Hepatocyte (in vitro differentiated cells): ENCODE measurements around the gene SAMD1. TPM values are rescaled to one million over a fixed set of nuclear protein-coding genes. Genes with fewer than 3 reads are reported as not detected.

Source experiments
- DNase-seq: peaks from one replicate; pipeline ENCODE4 v3.0.0-alpha.2; 2016; ENCODE audit warnings: low spot score
- H2AFZ ChIP-seq: fragments of 200-600 bp; sonication (generic); 2 replicates; pipeline ENCODE4 v1.6.0; 2016; ENCODE audit warnings: antibody characterized with exemption, mild to moderate bottlenecking
- H3K27ac ChIP-seq: fragments of 200-600 bp; sonication (generic); 2 replicates; pipeline ENCODE4 v1.5.1; 2016; ENCODE audit warnings: mild to moderate bottlenecking
- H3K27me3 ChIP-seq: fragments of 200-600 bp; sonication (generic); 2 replicates; pipeline ENCODE4 v1.6.1; 2016
- H3K36me3 ChIP-seq: fragments of 200-600 bp; sonication (generic); replicated peaks from 2 replicates; pipeline ENCODE4 v1.5.1; 2016; ENCODE audit warnings: low read depth; ENCODE audit not compliant: insufficient read depth
- H3K4me1 ChIP-seq: fragments of 200-600 bp; sonication (generic); 2 replicates; pipeline ENCODE4 v1.5.1; 2016; ENCODE audit warnings: mild to moderate bottlenecking, moderate library complexity; ENCODE audit not compliant: insufficient read depth
- H3K4me2 ChIP-seq: fragments of 200-600 bp; sonication (generic); 2 replicates; pipeline ENCODE4 v1.6.0; 2016
- H3K4me3 ChIP-seq: fragments of 200-600 bp; sonication (generic); 2 replicates; pipeline ENCODE4 v1.5.1; 2016; ENCODE audit warnings: mild to moderate bottlenecking
- H3K79me2 ChIP-seq: fragments of 200-600 bp; sonication (generic); 2 replicates; pipeline ENCODE4 v1.6.0; 2017; ENCODE audit warnings: mild to moderate bottlenecking
- H3K9me2 ChIP-seq: fragments of 200-600 bp; sonication (generic); replicated peaks from 2 replicates; pipeline ENCODE4 v1.6.0; 2017; ENCODE audit warnings: mild to moderate bottlenecking; ENCODE audit not compliant: insufficient read depth
- H3K9me3 ChIP-seq: fragments of 200-600 bp; sonication (generic); 2 replicates; pipeline ENCODE4 v1.5.1; 2016; ENCODE audit warnings: low read depth, mild to moderate bottlenecking
- H4K20me1 ChIP-seq: fragments of 200-600 bp; sonication (generic); 2 replicates; pipeline ENCODE4 v1.6.0; 2016; ENCODE audit warnings: mild to moderate bottlenecking; ENCODE audit not compliant: insufficient read depth, poor library complexity, severe bottlenecking
- EZH2 ChIP-seq: fragments of 200-600 bp; sonication (generic); IDR thresholded peaks from 2 replicates; pipeline ENCODE4 v1.6.1; 2016; ENCODE audit warnings: antibody characterized with exemption, mild to moderate bottlenecking, borderline replicate concordance
- EZH2phosphoT487 ChIP-seq: fragments of 200-600 bp; sonication (generic); IDR thresholded peaks from one replicate; pipeline ENCODE4 v1.6.1; 2018; ENCODE audit warnings: antibody characterized with exemption, mild to moderate bottlenecking, low read depth, moderate library complexity; ENCODE audit not compliant: unreplicated experiment, severe bottlenecking
- WGBS: methylation state at CpG from one replicate; pipeline ENCODE4 v1.1.6; 2016; ENCODE audit warnings: low lambda C conversion rate; ENCODE audit errors: missing lambda C conversion rate; 5-methylcytosine and 5-hydroxymethylcytosine counted together
- polyA plus RNA-seq: library from polyadenylated mRNA; unstranded; fragments of >200 nt; fragmentation: Nextera tagmentation; extraction: Ambion mirVana; gene quantifications from 2 replicates; pipeline ENCODE4 v1.2.1, GENCODE V29; 2016
- total RNA-seq: library from RNA; depleted of rRNA; stranded (reverse); fragments of >200 nt; gene quantifications from 2 replicates; pipeline ENCODE4 v1.2.3, GENCODE V29; 2014
- TF ChIP-seq, protein P1 (sequence below): fragments of 200-600 bp; sonication (generic); IDR thresholded peaks from 2 replicates; pipeline ENCODE4 v1.5.1; 2016; ENCODE audit warnings: antibody characterized with exemption, mild to moderate bottlenecking; ENCODE audit not compliant: poor library complexity

SAMD1 gene
- total and polyA plus RNA-seq, 2 experiments from 2014 or later = 35.8 to 45.6 TPM

- peak overlapping the region; percentile 98 for H3K4me2 ChIP-seq
- no peak for DNase-seq
- no peak overlapping the region for H3K4me3 ChIP-seq
- no peak overlapping the region for H3K27ac ChIP-seq
- no peaks in the 10 kb centered on the region for H3K9me3 ChIP-seq
- WGBS = 83% methylated on average over 5 of the region's 5 CpGs
- peaks cover 5% of the 10 kb centered on the region for H4K20me1 ChIP-seq
- H2AFZ ChIP-seq = no peak overlapping the region
- H3K4me1 ChIP-seq = peaks cover 22% of the 10 kb centered on the region
- H3K27me3 ChIP-seq = no peaks in the 10 kb centered on the region
- H3K9me2 ChIP-seq = no peaks in the 10 kb centered on the region
- no peaks in the 10 kb centered on the region for H3K36me3 ChIP-seq
- peaks cover 52% of the 10 kb centered on the region for H3K79me2 ChIP-seq
- TF ChIP-seq EZH2phosphoT487 (no peak), EZH2 (no peak)
- TF ChIP-seq, protein P1, sequence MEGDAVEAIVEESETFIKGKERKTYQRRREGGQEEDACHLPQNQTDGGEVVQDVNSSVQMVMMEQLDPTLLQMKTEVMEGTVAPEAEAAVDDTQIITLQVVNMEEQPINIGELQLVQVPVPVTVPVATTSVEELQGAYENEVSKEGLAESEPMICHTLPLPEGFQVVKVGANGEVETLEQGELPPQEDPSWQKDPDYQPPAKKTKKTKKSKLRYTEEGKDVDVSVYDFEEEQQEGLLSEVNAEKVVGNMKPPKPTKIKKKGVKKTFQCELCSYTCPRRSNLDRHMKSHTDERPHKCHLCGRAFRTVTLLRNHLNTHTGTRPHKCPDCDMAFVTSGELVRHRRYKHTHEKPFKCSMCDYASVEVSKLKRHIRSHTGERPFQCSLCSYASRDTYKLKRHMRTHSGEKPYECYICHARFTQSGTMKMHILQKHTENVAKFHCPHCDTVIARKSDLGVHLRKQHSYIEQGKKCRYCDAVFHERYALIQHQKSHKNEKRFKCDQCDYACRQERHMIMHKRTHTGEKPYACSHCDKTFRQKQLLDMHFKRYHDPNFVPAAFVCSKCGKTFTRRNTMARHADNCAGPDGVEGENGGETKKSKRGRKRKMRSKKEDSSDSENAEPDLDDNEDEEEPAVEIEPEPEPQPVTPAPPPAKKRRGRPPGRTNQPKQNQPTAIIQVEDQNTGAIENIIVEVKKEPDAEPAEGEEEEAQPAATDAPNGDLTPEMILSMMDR = no peak
Measured at GRCh38 chr19:14115756-14116155, 25.2 kb upstream of the SAMD1 start.

- no peaks in the 10 kb centered on the region for H3K9me3 ChIP-seq
- no peak overlapping the region for H2AFZ ChIP-seq
- H3K79me2 ChIP-seq = peaks cover 55% of the 10 kb centered on the region
- H4K20me1 ChIP-seq = peaks cover 5% of the 10 kb centered on the region
- H3K36me3 ChIP-seq = no peaks in the 10 kb centered on the region
- peaks cover 22% of the 10 kb centered on the region for H3K4me1 ChIP-seq
- no peaks in the 10 kb centered on the region for H3K9me2 ChIP-seq
- H3K27me3 ChIP-seq = no peaks in the 10 kb centered on the region
- no peak for DNase-seq
- H3K4me3 ChIP-seq = no peak overlapping the region
- TF ChIP-seq EZH2 (no peak), EZH2phosphoT487 (no peak)
- TF ChIP-seq, protein P1 = peak; percentile 37
- 62% methylated on average over 9 of the region's 9 CpGs for WGBS
- H3K27ac ChIP-seq = no peak overlapping the region
- H3K4me2 ChIP-seq = no peak overlapping the region
Measured at GRCh38 chr19:14114854-14115253, 24.3 kb upstream of the SAMD1 start.

DNA sequence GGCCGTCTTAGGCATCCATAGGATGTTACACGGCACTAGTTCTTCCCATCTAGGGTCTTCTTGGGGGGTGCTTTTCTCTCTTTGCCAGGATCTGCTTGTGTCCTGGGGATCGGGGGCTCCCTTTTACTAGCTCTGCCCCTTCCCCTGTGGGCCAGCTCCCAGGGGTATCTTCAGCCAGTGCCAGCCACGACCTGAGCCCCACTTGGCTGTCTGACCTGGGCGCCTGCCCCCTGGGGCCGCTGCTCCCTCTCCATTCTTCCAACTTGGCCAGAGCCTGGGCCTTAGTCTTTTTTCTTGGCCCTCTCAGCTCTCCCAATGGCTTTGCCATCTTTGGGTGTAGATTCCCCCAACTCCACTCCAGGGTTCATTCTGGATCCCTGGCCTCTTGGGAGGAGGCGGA lies 23.9 kb upstream of the SAMD1 start:
- Histone ChIP-seq H3K36me3 (no peaks in the 10 kb centered on the region), H4K20me1 (peaks cover 5% of the 10 kb centered on the region), H3K79me2 (peaks cover 55% of the 10 kb centered on the region), H3K4me2 (no peak overlapping the region), H3K4me1 (peaks cover 22% of the 10 kb centered on the region), H3K9me2 (no peaks in the 10 kb centered on the region), H3K9me3 (no peaks in the 10 kb centered on the region), H3K4me3 (no peak overlapping the region), H2AFZ (no peak overlapping the region), H3K27me3 (no peaks in the 10 kb centered on the region), H3K27ac (no peak overlapping the region)
- TF ChIP-seq, protein P1 = no peak
- TF ChIP-seq EZH2phosphoT487 (no peak), EZH2 (no peak)
- WGBS = 97% methylated on average over 7 of the region's 7 CpGs
- no peak for DNase-seq
